ENCODE measurements around the gene GNB5. TPM values are rescaled to one million over a fixed set of nuclear protein-coding genes. Genes with fewer than 3 reads are reported as not detected.
"Not testable (repeated sequence)": the region's sequence is repeated elsewhere in the genome, so short reads cannot be mapped to it uniquely, and the experiment has no call there.

The GNB5 gene
- total RNA-seq, 1 donor from 2014 or later, result 7.8 TPM

GRCh38 chr15:52104532-52105004, 86.6 kb downstream of the GNB5 start:
- intact Hi-C loops (cut with DNase I), result no loop called here

GRCh38 chr15:52103217-52104207, 87.7 kb downstream of the GNB5 start:
- no peak for DNase-seq
- intact Hi-C loops (cut with DNase I), result no loop called here
- ATAC-seq (ENCODE audit: poor library complexity), result no peak

More at GRCh38 chr15:52104532-52105004, 86.6 kb downstream of the GNB5 start:
- ATAC-seq (ENCODE audit: poor library complexity) (no peak), DNase-seq (no peak)

GRCh38 chr15:52102463-52102862, 88.7 kb downstream of the GNB5 start:
- intact Hi-C loops (cut with DNase I), result no loop called here
- no peak for ATAC-seq (ENCODE audit: poor library complexity)
- no peak for DNase-seq

- no peak for ATAC-seq (ENCODE audit: poor library complexity)
- intact Hi-C loops (cut with DNase I), result no loop called here
- DNase-seq, result no peak
These were observed 89.5 kb downstream of the GNB5 start for GRCh38 chr15:52101542-52102323.

- intact Hi-C loops (cut with DNase I), result no loop called here
- no peak for ATAC-seq (ENCODE audit: poor library complexity)
These were observed 90.3 kb downstream of the GNB5 start for GRCh38 chr15:52100807-52101442.

GRCh38 chr15:52099651-52100272, 91.4 kb downstream of the GNB5 start:
- no peak for DNase-seq
- ATAC-seq (ENCODE audit: poor library complexity), result no peak
- intact Hi-C loops (cut with DNase I), result no loop called here

More at GRCh38 chr15:52100807-52101442, 90.3 kb downstream of the GNB5 start:
- DNase-seq, result peak; percentile 91

GRCh38 chr15:52098323-52098722, 92.9 kb downstream of the GNB5 start:
- DNase-seq (no peak), ATAC-seq (ENCODE audit: poor library complexity) (no peak)
- intact Hi-C loops (cut with DNase I), result no loop called here

- ATAC-seq (ENCODE audit: poor library complexity) (no peak), DNase-seq (no peak)
- intact Hi-C loops (cut with DNase I), result no loop called here
These were observed 94.0 kb downstream of the GNB5 start for GRCh38 chr15:52097180-52097579.

GRCh38 chr15:52096536-52096935, 94.7 kb downstream of the GNB5 start:
- intact Hi-C loops (cut with DNase I); DNase-seq; ATAC-seq (ENCODE audit: poor library complexity): not testable (repeated sequence)

GRCh38 chr15:52095597-52096262, 95.5 kb downstream of the GNB5 start:
- ATAC-seq (ENCODE audit: poor library complexity) (no peak), DNase-seq (no peak)
- intact Hi-C loops (cut with DNase I), result no loop called here

GRCh38 chr15:52094811-52095584, 96.2 kb downstream of the GNB5 start:
- no peak for DNase-seq
- ATAC-seq (ENCODE audit: poor library complexity), result no peak
- intact Hi-C loops (cut with DNase I), result no loop called here

- peak; percentile 54 for DNase-seq
- intact Hi-C loops (cut with DNase I), result no loop called here
- ATAC-seq (ENCODE audit: poor library complexity), result peak; percentile 72
These were observed 97.4 kb downstream of the GNB5 start for GRCh38 chr15:52093539-52094510.

GRCh38 chr15:52093167-52093538, 98.0 kb downstream of the GNB5 start:
- intact Hi-C loops (cut with DNase I), result no loop called here
- ATAC-seq (ENCODE audit: poor library complexity), result no peak

GRCh38 chr15:52090193-52090592, 101.0 kb downstream of the GNB5 start:
- ATAC-seq (ENCODE audit: poor library complexity) (no peak), DNase-seq (no peak)
- intact Hi-C loops (cut with DNase I), result no loop called here

More at GRCh38 chr15:52093167-52093538, 98.0 kb downstream of the GNB5 start:
- no peak for DNase-seq

- intact Hi-C loops (cut with DNase I), result no loop called here
- ATAC-seq (ENCODE audit: poor library complexity) (no peak), DNase-seq (no peak)
These were observed 105.0 kb downstream of the GNB5 start for GRCh38 chr15:52086011-52086786.

Measured in Right ventricle myocardium superior (tissue), 1 donor.